GM18858 (cell line): Measurements from ENCODE around the gene IKBIP.
"Not testable (repeated sequence)": the region's sequence is repeated elsewhere in the genome, so short reads cannot be mapped to it uniquely, and the experiment has no call there.

ENCODE experiments used
- ATAC-seq: cut with Tn5 transposase; IDR thresholded peaks from one replicate; pipeline ENCODE4 v1.9.1; 2021; ENCODE audit not compliant: unreplicated experiment

The IKBIP gene

DNA sequence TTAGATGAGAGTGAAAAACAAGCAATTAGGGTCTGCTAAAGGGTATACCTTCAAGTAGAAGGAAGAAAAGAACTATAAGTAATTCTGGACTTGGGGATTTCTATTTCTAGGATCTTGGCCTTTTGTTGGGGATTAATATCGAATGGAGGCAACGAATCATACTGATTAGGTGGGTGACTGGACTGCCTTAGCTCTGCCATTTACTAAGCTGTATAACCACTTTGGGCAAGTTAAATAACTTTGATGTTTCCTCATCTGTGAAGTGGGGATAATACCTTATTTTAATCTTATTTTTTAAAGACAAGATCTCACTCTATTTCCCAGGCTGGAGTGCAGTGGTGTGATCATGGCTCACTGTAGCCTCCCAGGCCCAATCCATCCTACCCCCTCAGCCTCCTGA, 6.6 kb downstream of the IKBIP start:
- no peak for ATAC-seq

DNA sequence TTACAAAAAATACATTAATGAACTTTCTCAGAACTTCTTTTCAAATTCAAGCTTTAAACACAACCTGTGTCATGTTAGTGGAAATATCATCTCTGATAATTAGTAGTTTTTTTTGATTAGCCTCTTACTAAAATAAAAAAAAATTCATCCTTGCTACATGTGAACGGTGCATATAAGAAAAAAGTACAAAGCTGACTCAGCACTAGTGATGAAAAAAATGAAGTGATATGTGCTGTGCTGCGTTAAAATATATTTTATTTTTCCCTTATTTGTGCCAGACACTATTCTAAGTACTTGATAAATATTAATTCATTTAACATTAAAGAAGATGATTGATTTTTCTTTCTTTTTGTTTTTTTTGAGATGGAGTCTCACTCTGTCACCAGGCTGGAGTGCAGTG, 7.5 kb downstream of the IKBIP start:
- no peak for ATAC-seq

DNA sequence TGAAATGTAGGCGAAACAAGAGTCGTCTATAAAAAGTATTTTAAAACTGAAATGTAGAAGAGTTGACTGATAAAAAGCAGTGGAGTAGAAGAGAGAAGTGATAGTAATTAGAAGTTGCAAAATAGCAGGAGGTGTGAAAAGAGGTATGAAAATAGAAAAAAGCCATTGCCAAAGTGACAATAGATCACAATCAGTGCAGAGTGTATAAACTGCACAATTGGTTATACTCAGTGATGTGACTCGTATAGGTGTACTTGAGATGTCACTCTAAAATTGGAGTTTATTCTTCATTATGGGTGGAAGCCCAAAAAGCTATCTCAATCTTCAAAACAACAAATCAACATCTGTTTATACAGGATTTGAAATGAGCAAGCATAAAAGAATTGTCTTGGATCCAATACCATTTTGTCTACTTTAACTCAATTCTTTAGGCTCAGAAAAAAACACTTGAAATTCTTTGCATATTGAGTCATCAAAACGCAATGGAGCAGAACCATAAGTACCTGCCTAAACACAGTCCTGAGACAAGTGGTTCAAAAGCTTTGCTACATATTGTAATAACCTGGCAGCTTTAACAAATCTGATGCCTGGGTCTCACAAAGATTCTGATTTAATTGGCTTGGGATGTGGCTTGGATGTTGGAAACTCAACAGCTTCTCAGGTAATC, 8.8 kb downstream of the IKBIP start:
- peak; percentile 96 for ATAC-seq

DNA sequence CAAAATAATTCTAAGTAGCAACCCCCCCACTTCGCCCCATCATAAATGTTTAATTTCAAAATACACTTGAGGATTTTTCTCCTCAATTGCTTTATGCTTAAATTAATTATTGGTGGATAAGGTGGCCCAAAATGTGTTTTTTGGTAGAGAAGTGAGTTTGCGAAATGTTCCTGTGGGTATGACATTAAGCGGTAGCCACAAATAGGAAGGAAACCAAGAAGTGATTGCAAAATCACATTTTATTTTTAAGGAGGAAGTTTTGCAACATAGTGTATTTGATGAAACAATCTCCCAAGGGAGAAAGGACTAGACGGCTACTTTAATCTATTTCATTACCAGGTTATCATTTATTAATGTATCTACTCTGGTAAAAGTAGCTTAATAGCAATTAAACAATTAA, 25.6 kb downstream of the IKBIP start:
- ATAC-seq, result no peak

DNA sequence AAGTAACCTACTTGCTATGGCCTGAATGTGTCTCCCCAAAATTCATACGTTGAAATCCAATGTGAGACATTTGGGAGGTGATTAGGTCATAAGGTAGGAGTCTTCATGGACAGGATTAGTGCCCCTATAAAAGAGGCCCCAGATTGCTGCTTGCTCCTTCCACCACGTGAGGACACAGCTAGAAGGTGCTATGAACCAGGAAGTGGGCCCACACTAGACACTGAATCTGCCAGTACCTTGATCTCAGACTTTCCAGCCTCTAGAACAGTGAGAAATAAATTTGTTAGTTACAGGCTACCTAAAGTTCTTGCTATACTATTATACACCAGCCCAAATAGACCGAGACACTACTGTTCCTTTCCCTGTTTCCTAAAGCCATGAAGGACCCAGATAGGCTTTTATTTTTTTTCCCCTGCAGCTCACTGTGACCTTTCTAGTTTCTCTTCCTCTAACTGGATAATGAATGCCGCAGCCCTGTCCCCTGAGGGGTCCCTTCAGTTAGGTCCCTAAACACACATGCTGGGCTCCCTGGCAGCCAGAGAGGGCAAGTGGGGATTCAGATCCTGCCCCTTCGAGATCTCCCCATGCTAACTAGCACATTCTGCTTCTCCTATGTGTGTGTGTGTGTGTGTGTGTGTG, 31.8 kb downstream of the IKBIP start:
- peak; percentile 91 for ATAC-seq

DNA sequence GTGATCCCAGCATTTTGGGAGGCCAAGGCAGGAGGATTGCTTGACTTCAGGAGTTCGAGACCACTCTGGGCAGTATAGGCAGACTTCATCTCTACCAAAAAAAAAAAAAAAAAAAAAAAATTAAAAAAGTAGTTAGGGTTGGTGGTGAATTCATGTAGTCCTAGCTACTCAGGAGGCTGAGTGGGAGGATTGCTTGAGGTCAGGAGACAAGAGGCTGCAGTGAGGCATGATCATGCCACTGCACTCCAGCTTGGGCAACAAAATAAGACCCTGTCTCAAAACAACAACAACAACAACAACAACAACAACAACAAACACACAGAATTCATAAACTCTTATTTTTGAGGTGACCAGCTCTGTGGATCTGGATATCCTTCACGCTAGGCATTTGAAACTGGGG, 34.0 kb downstream of the IKBIP start:
- ATAC-seq, result no peak

DNA sequence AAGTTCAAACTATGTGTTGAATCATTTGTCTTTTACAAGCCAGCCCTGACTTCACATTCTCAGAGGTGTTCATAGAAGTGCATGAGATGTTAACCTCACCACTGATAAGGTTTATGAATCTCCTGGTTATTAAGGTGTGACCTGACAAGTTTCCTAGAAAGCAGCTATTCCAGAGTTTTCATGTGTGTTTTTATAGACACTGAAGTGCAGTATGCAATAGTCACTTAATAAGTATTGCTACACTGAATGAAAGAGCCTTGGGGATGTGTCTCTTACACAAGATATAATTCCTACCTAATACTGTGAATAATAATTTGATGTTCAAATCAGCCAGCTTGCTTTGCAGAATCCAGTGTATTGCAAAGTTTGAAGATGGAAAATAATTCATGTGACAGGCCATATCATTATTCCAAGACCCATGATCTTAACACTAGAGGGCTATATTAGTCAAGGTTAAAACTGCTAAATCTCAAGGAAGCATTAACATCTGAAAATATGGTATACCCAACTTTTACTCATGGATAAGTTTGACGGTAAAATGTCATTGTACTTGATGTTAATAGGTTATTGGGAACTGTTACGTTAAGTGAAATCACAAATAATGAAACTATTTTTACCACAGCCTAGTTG, 38.1 kb downstream of the IKBIP start:
- ATAC-seq, result no peak

DNA sequence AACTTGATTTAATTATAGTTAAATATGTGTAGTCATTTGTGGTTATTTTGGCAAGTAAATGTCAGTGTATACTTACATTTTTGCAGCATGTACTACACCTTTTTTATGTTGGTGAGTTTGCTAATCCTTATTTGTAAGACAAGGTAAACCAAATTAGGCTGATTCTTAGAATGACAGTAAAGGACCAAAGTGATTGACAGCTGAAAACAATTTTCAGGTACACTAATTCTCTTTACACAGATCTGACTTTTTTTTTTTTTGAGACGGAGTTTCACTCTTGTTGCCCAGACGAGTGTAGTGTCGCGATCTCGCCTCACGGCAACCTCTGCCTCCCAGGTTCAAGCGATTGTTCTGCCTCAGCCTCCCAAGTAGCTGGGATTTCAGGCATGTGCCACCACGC, 42.7 kb downstream of the IKBIP start:
- ATAC-seq, result no peak

DNA sequence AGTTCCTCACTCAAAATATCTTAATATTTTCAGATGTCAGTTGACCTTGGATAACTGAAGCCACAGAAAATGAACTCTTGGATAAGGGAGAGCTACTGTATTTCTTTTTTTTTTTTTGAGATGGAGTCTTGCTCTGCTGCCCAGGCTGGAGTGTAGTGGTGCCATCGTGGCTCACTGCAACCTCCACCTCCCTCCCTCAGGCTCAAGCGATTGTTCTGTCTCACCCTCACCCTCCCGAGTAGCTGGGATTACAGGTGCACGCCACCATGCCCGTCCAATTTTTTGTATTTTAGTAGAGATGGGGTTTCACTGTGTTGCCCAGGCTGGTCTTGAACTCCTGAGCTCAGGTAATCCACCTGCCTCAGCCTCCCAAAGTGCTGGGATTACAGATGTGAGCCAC, 47.3 kb downstream of the IKBIP start:
- ATAC-seq, result not testable (repeated sequence)

DNA sequence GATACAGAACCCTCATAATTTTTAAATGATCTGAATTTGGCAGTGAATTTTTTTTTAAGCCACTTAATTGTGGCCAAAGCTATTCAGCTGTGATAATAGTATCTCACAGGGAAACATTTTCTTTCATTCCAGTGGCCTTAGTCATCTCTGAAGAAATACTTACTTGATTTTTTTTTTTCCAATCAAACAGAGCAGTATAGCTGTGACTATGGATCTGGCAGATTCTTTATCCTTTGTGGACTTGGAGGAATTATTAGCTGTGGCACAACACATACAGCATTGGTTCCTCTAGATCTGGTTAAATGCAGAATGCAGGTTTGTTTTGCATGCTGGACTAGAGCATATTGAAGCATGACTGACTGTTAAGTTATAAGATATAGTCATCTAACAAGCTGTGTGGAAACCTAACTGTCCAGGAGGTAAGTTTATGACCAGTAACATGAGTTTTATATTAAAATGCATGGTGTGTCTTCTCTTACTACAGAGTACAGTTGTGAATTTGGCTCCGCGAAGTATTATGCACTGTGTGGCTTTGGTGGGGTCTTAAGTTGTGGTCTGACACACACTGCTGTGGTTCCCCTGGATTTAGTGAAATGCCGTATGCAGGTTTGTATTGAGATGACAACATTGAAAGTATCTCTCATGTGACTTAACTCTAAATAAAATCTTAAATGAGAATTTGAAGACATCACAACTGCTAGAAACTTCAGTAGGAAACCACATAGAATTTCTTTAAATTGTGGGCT, 49.2 kb downstream of the IKBIP start:
- ATAC-seq, result no peak

DNA sequence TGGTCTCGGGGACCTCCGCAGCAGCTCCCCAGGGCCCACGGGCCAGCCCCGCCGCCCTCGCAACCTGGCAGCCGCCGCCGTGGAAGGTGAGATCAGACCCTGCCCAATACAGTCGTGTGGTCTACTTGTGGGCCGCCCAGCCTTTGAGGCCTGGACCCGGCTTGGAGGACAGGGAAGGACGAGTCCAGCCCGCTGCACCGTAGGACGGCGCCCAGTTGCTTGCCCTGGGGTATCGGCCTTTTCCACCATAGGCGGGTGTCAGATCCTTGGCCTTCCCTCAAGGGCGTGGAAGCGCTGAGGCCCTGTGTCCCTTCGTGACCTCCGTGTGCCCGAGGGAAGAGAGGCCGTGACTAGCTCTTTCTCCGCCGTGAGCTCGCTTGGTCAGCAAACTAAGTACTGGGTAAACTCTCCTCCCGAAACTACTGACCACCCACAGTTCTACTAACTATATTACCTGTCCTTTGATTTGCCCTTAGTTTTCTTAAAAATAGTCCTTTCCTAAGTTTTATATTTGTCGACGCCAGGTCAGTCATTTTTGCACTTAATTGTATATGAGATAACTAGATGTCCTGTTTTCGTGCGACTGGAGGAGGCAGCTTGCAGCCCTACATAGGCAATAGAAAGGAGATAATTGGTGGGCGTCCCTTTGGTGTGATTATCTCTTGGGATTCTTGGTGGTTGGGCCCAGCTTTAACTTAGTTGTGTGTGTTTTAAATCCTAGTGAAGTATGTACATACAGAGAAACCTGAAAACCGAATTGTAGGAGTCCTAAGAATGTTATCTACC, 50.3 kb downstream of the IKBIP start:
- ATAC-seq, result no peak

DNA sequence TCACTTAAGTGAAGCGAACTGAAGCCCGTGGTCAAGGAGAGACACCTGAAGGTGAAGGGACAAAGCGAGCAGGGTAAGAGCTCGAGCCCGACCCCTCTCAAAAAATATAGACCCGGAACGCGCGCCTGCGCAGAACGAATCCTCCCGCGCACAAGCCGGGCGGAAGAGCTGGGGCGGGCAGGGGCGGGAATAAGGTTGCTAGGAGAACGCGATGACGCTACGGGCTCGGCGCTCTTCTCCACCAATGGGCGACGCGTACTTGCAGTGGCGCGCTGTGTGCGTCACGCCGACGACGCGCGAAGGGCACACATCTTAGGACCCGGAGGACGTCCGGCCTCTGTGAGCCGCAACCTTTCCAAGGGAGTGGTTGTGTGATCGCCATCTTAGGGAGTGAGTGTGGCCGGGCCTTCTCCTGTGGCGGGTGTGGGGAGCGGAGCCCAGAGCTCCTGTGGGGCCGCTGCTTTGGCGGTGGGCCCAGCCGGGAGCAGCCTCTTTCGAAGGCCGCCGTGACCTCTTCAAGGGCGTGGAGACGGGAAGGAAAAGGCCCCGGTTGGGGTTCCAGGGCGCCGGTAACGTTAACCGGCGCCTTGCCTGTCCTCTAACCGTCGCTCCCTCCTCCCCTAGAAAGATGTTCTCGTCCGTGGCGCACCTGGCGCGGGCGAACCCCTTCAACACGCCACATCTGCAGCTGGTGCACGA, 51.1 kb downstream of the IKBIP start, which contains the start of gene SLC25A3:
Gene SLC25A3 (plus strand): TSS at position 336 of the 699 bp plus-strand sequence. CDS start 293 bp downstream, at position 629.
- peak; percentile 98 for ATAC-seq

DNA sequence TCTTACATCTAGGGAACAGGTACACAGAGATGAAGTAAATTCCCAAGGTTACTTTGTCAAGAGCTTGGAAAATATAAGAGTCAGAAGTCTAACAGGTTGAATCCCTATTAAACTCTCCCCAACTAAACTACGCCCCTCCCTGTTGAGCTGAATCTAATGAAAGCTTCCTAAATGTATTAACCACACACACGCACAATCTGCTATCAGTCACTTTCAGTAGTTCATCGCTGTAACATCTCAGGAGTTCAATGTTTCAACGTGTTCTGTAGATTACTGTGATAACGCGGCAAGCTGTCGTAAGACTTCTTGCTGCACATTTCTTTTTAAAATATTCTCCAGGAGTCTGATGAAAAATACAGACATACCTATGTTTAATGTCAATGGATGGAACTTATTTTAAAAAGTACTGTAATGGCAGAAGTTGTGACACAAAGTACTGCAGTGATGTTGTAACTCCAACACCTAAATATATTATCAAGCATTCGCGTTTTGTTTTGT, 51.7 kb downstream of the IKBIP start:
- ATAC-seq, result no peak

DNA sequence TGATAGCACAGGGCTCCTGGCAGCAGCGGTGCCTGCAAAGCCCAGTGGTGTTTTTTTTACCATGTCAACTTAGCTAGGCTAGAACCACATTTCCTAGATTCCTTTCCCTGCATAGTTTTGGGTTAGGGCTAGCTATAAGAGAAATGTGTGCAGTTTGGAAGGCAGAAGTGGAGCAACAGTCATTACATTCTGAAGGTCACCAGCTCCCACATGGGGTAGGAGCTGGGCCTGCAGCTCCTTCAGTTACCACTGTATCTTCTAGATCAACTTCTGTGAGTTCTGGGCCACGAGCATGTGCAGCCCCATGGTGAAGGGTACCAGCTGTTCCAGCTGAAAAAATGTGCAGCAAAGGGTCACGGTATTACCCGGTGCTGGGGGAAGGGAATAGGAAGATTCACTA, 53.4 kb downstream of the IKBIP start:
- no peak for ATAC-seq

DNA sequence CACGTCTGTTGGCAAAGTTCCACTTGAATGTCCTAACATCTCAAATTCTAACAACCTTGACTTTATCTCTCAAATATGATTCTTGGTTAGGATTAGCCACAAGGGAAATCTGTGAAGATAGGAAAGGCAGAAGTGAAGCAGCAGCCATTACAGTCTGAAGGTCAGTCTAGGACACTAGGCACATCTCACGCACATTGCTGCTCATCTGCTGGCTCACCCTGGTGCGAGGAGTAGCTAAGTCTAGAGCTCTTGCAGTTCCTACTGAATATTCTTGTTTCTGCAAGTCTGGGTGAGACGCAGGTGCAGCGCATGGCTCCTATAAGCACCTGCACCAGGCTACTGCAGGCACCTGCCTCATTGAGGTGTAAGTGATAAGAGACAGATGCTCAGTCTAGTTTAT, 57.5 kb downstream of the IKBIP start:
- no peak for ATAC-seq

DNA sequence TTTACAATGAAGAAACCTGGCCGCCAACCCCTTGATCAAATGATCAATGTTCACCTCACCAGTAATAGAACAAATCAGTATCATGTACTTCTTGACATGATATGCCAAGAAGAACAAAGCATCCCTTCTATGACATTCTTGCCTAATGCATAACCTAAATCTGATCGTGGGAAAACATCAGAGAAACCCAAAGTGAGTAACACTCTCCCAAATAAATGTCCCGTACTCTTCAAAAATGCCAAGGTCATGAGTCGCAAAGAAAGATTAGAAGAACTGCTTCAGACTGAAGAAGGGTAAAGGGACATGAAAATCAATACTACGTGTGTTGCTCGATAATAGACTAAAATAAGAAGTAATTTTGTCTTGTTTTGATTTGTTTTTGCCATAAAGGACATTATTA, 62.5 kb downstream of the IKBIP start:
- ATAC-seq, result no peak

DNA sequence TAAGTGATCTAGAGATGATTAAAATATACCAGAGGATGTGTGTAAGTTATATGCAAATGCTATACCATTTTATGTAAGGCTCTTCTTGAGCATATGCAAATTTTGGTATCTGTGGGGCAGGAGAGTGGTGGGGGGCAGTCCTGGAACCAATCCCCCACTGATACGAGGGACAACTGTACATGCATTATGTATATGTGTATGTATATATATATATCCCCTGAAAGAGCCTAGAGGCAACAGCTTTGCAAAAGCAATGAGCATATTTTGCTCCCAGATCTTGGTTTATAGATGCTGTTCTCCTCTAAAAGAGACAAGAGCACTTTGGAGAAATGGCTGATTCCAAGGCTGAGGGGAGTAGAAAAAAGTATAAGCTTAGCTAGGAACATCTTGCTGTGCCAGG, 63.5 kb downstream of the IKBIP start:
- ATAC-seq, result no peak

DNA sequence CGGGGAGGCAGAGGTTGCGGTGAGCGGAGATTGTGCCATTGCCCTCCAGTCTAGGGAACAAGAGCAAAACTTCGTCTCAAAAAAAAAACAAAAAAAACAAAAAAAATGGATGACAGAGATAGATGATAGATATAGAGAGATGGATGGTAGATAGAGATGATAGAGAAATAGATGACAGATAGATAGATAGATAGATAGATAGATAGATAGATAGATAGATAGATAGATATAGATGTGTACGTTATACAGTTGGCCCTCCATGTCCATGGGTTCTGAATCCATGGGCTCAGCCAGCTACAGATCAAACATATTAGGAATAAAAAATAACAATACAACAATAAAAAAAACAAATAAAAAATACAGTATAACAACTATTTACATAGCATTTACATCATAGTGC, 63.9 kb downstream of the IKBIP start:
- no peak for ATAC-seq

DNA sequence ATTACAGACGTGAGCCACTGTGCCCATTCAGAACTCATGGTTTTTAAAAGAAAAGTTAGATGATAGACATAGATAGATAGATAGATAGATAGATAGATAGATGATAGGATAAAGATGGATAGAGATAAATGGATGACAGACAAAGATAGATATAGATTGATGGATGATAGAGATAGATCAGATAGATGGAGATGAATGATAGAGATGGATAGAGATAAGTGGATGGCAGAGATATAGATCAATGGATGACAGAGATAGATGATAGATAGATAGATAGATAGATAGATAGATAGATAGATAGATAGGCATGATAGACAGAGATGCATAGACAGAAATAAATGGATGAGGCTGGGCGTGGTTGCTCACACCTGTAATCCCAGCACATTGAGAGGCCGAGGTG, 64.8 kb downstream of the IKBIP start:
- ATAC-seq, result no peak

DNA sequence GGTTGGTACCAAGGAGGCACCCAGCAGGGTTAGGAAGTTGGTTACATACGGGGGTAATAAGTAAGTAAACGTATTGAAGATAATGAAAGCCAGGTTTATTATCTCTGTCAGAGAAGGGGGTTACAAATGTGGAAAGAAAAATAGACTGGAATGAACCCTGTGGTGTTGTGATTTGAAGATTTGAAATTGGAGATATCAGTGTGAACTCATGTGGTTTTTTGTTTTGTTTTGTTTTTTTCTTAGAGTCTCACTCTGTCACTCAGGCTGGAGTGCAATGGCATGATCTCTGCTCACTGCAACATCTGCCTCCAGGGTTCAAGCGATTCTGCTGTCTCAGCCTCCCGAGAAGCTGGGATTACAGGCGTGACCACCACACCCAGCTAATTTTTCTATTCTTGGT, 65.2 kb downstream of the IKBIP start:
- ATAC-seq, result no peak
